ENCODE measurements around the gene TXNDC11. TPM values are rescaled to one million over a fixed set of nuclear protein-coding genes. Genes with fewer than 3 reads are reported as not detected.

Gene TXNDC11
- total and polyA plus RNA-seq, 4 donors = 18.1 to 34.3 (median 31.2) TPM

- 97% methylated on average over 8 of the region's 13 CpGs for WGBS (ENCODE audit: insufficient coverage)
- H3K9me3 ChIP-seq (ENCODE audit: control insufficient read depth, insufficient read depth, low read length) = no peaks in the 10 kb centered on the region
- H3K27ac ChIP-seq (ENCODE audit: low read depth, low read length) = no peak overlapping the region
- H3K4me1 ChIP-seq (ENCODE audit: control insufficient read depth, insufficient read depth, low read length) = no peaks in the 10 kb centered on the region
- H3K27me3 ChIP-seq (ENCODE audit: control insufficient read depth, insufficient read depth, low read length) = no peaks in the 10 kb centered on the region
- H3K36me3 ChIP-seq (ENCODE audit: control insufficient read depth, insufficient read depth, low read length) = peaks cover 57% of the 10 kb centered on the region
- H3K4me3 ChIP-seq (ENCODE audit: low read depth, low read length) = no peak overlapping the region
- DNase-seq (ENCODE audit: low read depth in 4 of 6, low spot score in 6 of 6) = no peak
Observed at GRCh38 chr16:11755022-11755760, 12.5 kb upstream of the TXNDC11 start.

- H3K27me3 ChIP-seq (ENCODE audit: control insufficient read depth, insufficient read depth, low read length) = no peaks in the 10 kb centered on the region
- H3K27ac ChIP-seq (ENCODE audit: low read depth, low read length) = no peak overlapping the region
- WGBS (ENCODE audit: insufficient coverage) = 89% methylated on average over 3 of the region's 3 CpGs
Observed at GRCh38 chr16:11752856-11753255, 10.2 kb upstream of the TXNDC11 start.

DNA sequence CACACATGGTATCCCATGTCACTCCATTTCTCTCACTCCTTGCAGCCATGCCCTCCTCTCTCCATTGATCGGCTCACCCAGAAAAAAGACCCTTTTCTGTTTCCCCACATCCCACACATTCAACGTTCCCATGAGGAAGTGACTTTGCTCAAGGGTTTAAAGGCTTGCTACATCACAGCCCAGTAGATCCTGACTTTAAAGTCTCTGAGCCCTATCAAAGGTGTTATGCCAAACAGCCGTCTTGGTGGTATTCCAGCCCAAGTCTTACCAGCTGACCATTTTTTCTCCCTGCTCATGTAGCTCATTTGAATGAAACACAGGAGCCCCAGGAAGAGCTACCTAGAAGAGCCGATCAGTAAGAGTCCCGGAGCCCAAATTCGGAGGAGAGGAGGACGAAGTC is 7.4 kb upstream of the TXNDC11 start:
- Histone ChIP-seq H3K36me3 (ENCODE audit: control insufficient read depth, insufficient read depth, low read length) (peaks cover 46% of the 10 kb centered on the region), H3K27ac (ENCODE audit: low read depth, low read length) (no peak overlapping the region), H3K9me3 (ENCODE audit: control insufficient read depth, insufficient read depth, low read length) (no peaks in the 10 kb centered on the region), H3K27me3 (ENCODE audit: control insufficient read depth, insufficient read depth, low read length) (no peaks in the 10 kb centered on the region), H3K4me3 (ENCODE audit: low read depth, low read length) (no peak overlapping the region), H3K4me1 (ENCODE audit: control insufficient read depth, insufficient read depth, low read length) (no peaks in the 10 kb centered on the region)
- 93% methylated on average over 5 of the region's 7 CpGs for WGBS (ENCODE audit: insufficient coverage)
- no peak for DNase-seq (ENCODE audit: low read depth in 4 of 6, low spot score in 6 of 6)

More at GRCh38 chr16:11752856-11753255, 10.2 kb upstream of the TXNDC11 start:
- Histone ChIP-seq H3K9me3 (ENCODE audit: control insufficient read depth, insufficient read depth, low read length) (no peaks in the 10 kb centered on the region), H3K4me1 (ENCODE audit: control insufficient read depth, insufficient read depth, low read length) (no peaks in the 10 kb centered on the region), H3K36me3 (ENCODE audit: control insufficient read depth, insufficient read depth, low read length) (peaks cover 66% of the 10 kb centered on the region), H3K4me3 (ENCODE audit: low read depth, low read length) (no peak overlapping the region)
- DNase-seq (ENCODE audit: low read depth in 4 of 6, low spot score in 6 of 6) = no peak

DNA sequence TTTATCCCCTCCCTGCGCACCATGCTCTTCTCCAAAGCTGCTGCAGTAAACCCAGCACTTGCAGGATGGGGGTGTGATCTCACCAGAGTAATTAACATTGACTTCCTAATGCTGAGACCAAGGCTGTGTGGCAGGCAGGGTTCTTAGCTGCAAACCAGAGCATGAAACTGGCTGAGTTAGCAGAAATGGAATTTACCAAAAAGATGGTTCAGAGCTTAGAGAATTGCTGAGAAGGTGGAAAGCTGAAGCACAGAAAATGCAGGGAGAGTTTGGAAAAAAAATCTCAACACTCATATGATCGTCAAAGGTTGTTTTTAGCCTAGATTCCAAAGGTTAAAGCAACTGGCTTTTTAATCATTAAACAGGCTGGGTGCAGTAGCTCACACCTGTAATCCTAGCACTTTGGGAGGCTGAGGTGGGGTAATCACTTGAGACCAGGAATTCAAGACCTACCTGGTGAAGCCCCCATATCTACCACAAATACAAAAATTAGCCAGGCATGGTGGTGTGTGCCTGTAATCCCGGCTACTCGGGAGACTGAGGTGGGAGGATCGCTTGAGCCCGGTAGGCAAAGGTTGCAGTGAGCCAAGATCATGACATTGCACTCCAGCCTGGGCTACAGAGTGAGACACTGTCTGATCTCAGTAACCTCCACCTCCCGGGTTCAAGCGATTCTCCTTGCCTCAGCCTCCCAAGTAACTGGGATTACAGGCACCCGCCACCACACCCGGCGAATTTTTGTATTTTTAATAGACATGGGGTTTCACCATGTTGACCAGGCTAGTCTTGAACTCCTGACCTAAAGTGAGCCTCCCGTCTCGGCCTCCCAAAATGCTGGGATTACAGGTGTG is 6.0 kb upstream of the TXNDC11 start:
- Histone ChIP-seq H3K4me1 (ENCODE audit: control insufficient read depth, insufficient read depth, low read length) (no peaks in the 10 kb centered on the region), H3K36me3 (ENCODE audit: control insufficient read depth, insufficient read depth, low read length) (peaks cover 33% of the 10 kb centered on the region), H3K9me3 (ENCODE audit: control insufficient read depth, insufficient read depth, low read length) (no peaks in the 10 kb centered on the region), H3K4me3 (ENCODE audit: low read depth, low read length) (no peak overlapping the region), H3K27ac (ENCODE audit: low read depth, low read length) (no peak overlapping the region), H3K27me3 (ENCODE audit: control insufficient read depth, insufficient read depth, low read length) (no peaks in the 10 kb centered on the region)
- no peak for DNase-seq (ENCODE audit: low read depth in 4 of 6, low spot score in 6 of 6)
- 100% methylated on average over 7 of the region's 13 CpGs for WGBS (ENCODE audit: insufficient coverage)

- Histone ChIP-seq H3K4me1 (ENCODE audit: control insufficient read depth, insufficient read depth, low read length) (peaks cover 6% of the 10 kb centered on the region), H3K4me3 (ENCODE audit: low read depth, low read length) (no peak overlapping the region), H3K36me3 (ENCODE audit: control insufficient read depth, insufficient read depth, low read length) (peaks cover 27% of the 10 kb centered on the region), H3K9me3 (ENCODE audit: control insufficient read depth, insufficient read depth, low read length) (no peaks in the 10 kb centered on the region), H3K27me3 (ENCODE audit: control insufficient read depth, insufficient read depth, low read length) (no peaks in the 10 kb centered on the region), H3K27ac (ENCODE audit: low read depth, low read length) (no peak overlapping the region)
- WGBS (ENCODE audit: insufficient coverage) = 93% methylated on average over 3 of the region's 7 CpGs
- no peak for DNase-seq (ENCODE audit: low read depth in 4 of 6, low spot score in 6 of 6)
Observed at GRCh38 chr16:11747949-11748403, 5.3 kb upstream of the TXNDC11 start.

DNA sequence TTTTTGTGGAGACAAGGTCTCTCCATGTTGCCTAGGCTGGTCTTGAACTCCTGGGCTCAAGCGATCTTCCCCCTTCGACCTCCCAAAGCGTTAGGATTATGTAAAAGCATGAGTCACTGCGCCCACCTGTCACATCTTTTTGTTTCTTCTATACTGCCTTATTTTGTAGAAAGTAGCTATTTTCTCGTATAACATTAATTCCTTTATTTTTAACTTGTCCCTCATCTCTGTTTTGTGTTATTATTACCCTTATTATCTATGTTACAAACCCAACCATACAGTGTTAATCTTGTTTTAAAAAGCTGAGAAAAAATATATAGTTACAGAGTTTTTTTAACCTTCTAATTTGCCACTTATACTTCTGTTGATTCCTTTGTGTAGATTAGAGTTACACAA is 1.4 kb upstream of the TXNDC11 start:
- no CpG with 5 or more reads among the region's 5 CpGs for WGBS (ENCODE audit: insufficient coverage)
- DNase-seq (ENCODE audit: low read depth in 4 of 6, low spot score in 6 of 6) = no peak
- no peak overlapping the region for H3K27ac ChIP-seq (ENCODE audit: low read depth, low read length)
- H3K4me3 ChIP-seq (ENCODE audit: low read depth, low read length) = no peak overlapping the region
- peaks cover 19% of the 10 kb centered on the region for H3K4me1 ChIP-seq (ENCODE audit: control insufficient read depth, insufficient read depth, low read length)
- H3K27me3 ChIP-seq (ENCODE audit: control insufficient read depth, insufficient read depth, low read length) = no peaks in the 10 kb centered on the region
- peaks cover 5% of the 10 kb centered on the region for H3K36me3 ChIP-seq (ENCODE audit: control insufficient read depth, insufficient read depth, low read length)
- no peaks in the 10 kb centered on the region for H3K9me3 ChIP-seq (ENCODE audit: control insufficient read depth, insufficient read depth, low read length)

- DNase-seq (ENCODE audit: low read depth in 4 of 6, low spot score in 6 of 6) = peak in 2 of 6 donors; percentile 18 to 30
- H3K27ac ChIP-seq (ENCODE audit: low read depth, low read length) = peak overlapping the region; percentile 94
- 69% methylated on average over 3 of the region's 21 CpGs for WGBS (ENCODE audit: insufficient coverage)
Observed at GRCh38 chr16:11743308-11744074, 834 bp upstream of the TXNDC11 start.

DNA sequence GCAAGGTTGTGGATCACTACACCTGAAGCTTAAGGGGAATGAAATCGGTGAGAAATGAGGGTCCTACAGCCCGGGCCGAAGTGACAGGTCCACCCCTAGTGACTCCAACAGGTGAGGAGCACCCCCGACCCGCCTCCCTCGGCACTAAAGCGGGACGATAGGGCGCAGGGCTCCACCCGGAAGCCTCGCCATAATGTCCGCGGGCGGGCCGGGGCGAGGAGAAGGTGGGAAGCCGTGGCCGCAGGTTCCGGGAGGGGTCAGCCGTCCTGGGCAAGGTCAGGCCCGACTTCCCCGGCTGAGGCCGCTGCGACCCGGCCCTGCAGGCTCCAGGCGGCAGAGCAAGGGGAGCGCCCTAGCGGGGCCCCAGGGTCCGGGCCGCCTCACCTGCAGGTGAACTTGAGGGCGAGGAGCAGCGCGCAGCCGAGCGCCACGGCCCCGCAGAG is 543 bp downstream of the TXNDC11 start:
- peaks cover 19% of the 10 kb centered on the region for H3K4me1 ChIP-seq (ENCODE audit: control insufficient read depth, insufficient read depth, low read length)
- DNase-seq (ENCODE audit: low read depth in 4 of 6, low spot score in 6 of 6) = peak in 1 of 6 donors; percentile 21
- H3K4me3 ChIP-seq (ENCODE audit: low read depth, low read length) = peak overlapping the region; percentile 53
- H3K27me3 ChIP-seq (ENCODE audit: control insufficient read depth, insufficient read depth, low read length) = no peaks in the 10 kb centered on the region
- 0% methylated on average over 37 of the region's 37 CpGs for WGBS (ENCODE audit: insufficient coverage)
- no peaks in the 10 kb centered on the region for H3K9me3 ChIP-seq (ENCODE audit: control insufficient read depth, insufficient read depth, low read length)
- H3K27ac ChIP-seq (ENCODE audit: low read depth, low read length) = peak overlapping the region; percentile 4
- H3K36me3 ChIP-seq (ENCODE audit: control insufficient read depth, insufficient read depth, low read length) = peaks cover 3% of the 10 kb centered on the region

More at GRCh38 chr16:11743308-11744074, 834 bp upstream of the TXNDC11 start:
- Histone ChIP-seq H3K4me3 (ENCODE audit: low read depth, low read length) (peak overlapping the region; percentile 53), H3K4me1 (ENCODE audit: control insufficient read depth, insufficient read depth, low read length) (peaks cover 19% of the 10 kb centered on the region), H3K9me3 (ENCODE audit: control insufficient read depth, insufficient read depth, low read length) (no peaks in the 10 kb centered on the region), H3K27me3 (ENCODE audit: control insufficient read depth, insufficient read depth, low read length) (no peaks in the 10 kb centered on the region), H3K36me3 (ENCODE audit: control insufficient read depth, insufficient read depth, low read length) (no peaks in the 10 kb centered on the region)

DNA sequence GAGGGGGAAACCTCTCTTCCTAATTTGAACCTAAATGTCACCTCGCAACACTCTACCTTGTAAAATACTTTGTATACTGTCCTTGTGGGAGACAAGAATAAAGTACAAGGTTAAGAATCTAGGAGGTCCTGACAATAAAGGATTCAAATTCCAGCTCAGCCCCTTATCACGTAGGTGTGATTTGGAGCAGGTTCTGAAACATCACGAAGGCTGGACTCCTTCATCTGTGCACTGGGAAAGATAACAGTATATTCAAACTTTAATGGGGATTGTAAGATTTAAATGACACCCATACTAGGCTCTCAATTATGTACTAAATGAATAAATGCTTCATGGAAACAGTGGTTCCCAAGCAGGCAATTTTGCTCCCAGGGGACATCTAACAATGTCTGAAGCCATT is 2.1 kb downstream of the TXNDC11 start:
- DNase-seq (ENCODE audit: low read depth in 4 of 6, low spot score in 6 of 6) = peak in 1 of 6 donors; percentile 23
- H3K27ac ChIP-seq (ENCODE audit: low read depth, low read length) = no peak overlapping the region
- H3K9me3 ChIP-seq (ENCODE audit: control insufficient read depth, insufficient read depth, low read length) = no peaks in the 10 kb centered on the region
- H3K27me3 ChIP-seq (ENCODE audit: control insufficient read depth, insufficient read depth, low read length) = no peaks in the 10 kb centered on the region
- H3K36me3 ChIP-seq (ENCODE audit: control insufficient read depth, insufficient read depth, low read length) = peaks cover 3% of the 10 kb centered on the region
- H3K4me3 ChIP-seq (ENCODE audit: low read depth, low read length) = no peak overlapping the region
- WGBS (ENCODE audit: insufficient coverage) = no CpG with 5 or more reads among the region's 3 CpGs
- peaks cover 19% of the 10 kb centered on the region for H3K4me1 ChIP-seq (ENCODE audit: control insufficient read depth, insufficient read depth, low read length)

Data from spinal cord (tissue), 10 donors.